Measurements from ENCODE around the gene UBE2K. TPM values are rescaled to one million over a fixed set of nuclear protein-coding genes. Genes with fewer than 3 reads are reported as not detected.

The UBE2K gene
- total RNA-seq, 1 experiment from 2014 or later = 151 TPM

DNA sequence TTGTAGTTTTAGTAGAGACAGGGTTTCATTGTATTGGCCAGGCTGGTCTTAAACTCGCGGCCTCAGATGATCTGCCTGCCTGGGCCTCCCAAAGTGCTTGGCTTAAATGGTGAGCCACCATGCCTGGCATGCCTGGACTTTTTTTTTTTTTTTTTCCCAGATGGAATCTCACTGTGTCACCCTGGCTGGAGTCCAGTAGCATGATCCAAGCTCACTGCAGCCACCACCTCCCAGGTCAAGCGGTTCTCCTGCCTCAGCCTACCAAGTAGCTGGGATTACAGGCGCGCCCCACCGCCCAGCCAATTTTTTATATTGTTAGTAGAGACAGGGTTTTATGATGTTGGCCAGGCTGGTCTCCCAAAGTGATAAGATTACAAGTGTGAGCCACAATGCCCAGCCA lies 8.4 kb downstream of the UBE2K start:
- Histone ChIP-seq H2BK20ac (ENCODE audit: low read depth, low read length, poor library complexity, severe bottlenecking) (no peak overlapping the region), H3K14ac (ENCODE audit: insufficient read depth, low read length) (no peak overlapping the region), H2BK5ac (ENCODE audit: insufficient read length, low read length) (no peak overlapping the region), H3K4me2 (ENCODE audit: insufficient read depth, insufficient read length, low read length) (no peak overlapping the region), H2BK120ac (ENCODE audit: low read depth, low read length, poor library complexity, severe bottlenecking) (no peak overlapping the region), H3K79me2 (ENCODE audit: insufficient read depth, low read length) (peaks cover 63% of the 10 kb centered on the region), H3K4ac (ENCODE audit: low read depth, low read length) (no peak overlapping the region), H4K91ac (ENCODE audit: insufficient read length, low read depth, low read length) (no peak overlapping the region), H2BK12ac (ENCODE audit: insufficient read length, low read depth, low read length) (no peak overlapping the region), H3K79me1 (ENCODE audit: insufficient read depth, low read depth, low read length, poor library complexity, severe bottlenecking) (peaks cover 10% of the 10 kb centered on the region), H4K5ac (ENCODE audit: insufficient read length, low read depth, low read length) (peak overlapping the region; percentile 47), H3K23ac (ENCODE audit: insufficient read length, low read depth, low read length) (no peak overlapping the region), H3K9me3 (ENCODE audit: control insufficient read depth, low read depth, low read length) (no peaks in the 10 kb centered on the region), H3K4me1 (ENCODE audit: insufficient read depth, low read length) (no peaks in the 10 kb centered on the region), H3K9ac (ENCODE audit: extremely low read depth, insufficient read length, low read length) (no peak overlapping the region), H3K27ac (ENCODE audit: insufficient read length, low read depth, low read length) (no peak overlapping the region), H3K56ac (ENCODE audit: insufficient read length, low read depth, low read length) (no peak overlapping the region), H2AK5ac (ENCODE audit: insufficient read length, low read length) (no peak overlapping the region), H3K23me2 (ENCODE audit: insufficient read length, low read depth, low read length, poor library complexity, severe bottlenecking) (no peaks in the 10 kb centered on the region), H4K20me1 (ENCODE audit: control insufficient read depth, insufficient read depth, insufficient read length) (no peaks in the 10 kb centered on the region), H2AFZ (ENCODE audit: low read length) (no peak overlapping the region), H3K27me3 (ENCODE audit: insufficient read depth, low read length) (no peaks in the 10 kb centered on the region), H3K18ac (ENCODE audit: insufficient read length, low read depth, low read length) (no peak overlapping the region), H4K8ac (replicated peaks; ENCODE audit: insufficient read length, low read depth, low read length) (no peak overlapping the region), H3T11ph (ENCODE audit: low read length) (no peak overlapping the region), H2BK15ac (ENCODE audit: low read depth, low read length) (no peak overlapping the region)
- Mint-ChIP-seq H3K27me3 (ENCODE audit: low read depth) (no peaks in the 10 kb centered on the region), H3K36me3 (ENCODE audit: insufficient read depth in 1 of 3, low read depth in 3 of 3) (peaks cover 11 to 24% (median 23%) of the 10 kb centered on the region in 3 experiments; a peak in 6 of 7 replicates), H3K27ac (peak overlapping the region in 1 of 3 experiments; percentile 89; a peak in 3 of 7 replicates), H3K9me3 (no peaks in the 10 kb centered on the region), H3K4me1 (peaks cover 10 to 13% of the 10 kb centered on the region in 2 experiments), H3K4me3 (no peak overlapping the region)
- TF ChIP-seq, protein P1, sequence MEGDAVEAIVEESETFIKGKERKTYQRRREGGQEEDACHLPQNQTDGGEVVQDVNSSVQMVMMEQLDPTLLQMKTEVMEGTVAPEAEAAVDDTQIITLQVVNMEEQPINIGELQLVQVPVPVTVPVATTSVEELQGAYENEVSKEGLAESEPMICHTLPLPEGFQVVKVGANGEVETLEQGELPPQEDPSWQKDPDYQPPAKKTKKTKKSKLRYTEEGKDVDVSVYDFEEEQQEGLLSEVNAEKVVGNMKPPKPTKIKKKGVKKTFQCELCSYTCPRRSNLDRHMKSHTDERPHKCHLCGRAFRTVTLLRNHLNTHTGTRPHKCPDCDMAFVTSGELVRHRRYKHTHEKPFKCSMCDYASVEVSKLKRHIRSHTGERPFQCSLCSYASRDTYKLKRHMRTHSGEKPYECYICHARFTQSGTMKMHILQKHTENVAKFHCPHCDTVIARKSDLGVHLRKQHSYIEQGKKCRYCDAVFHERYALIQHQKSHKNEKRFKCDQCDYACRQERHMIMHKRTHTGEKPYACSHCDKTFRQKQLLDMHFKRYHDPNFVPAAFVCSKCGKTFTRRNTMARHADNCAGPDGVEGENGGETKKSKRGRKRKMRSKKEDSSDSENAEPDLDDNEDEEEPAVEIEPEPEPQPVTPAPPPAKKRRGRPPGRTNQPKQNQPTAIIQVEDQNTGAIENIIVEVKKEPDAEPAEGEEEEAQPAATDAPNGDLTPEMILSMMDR (conservative IDR thresholded peaks at IDR 0.05) = no peak
- no peak for DNase-seq
- WGBS (ENCODE audit: extremely low coverage, insufficient read length, low lambda C conversion rate) = no CpG with 5 or more reads among the region's 6 CpGs

All from H9 (cell line).